ENCODE results near the gene CYS1. TPM values are rescaled to one million over a fixed set of nuclear protein-coding genes. Genes with fewer than 3 reads are reported as not detected.
A peak's percentile ranks its signal among the peaks of the same experiment; 100 is the strongest.
"Not testable (repeated sequence)": the region's sequence is repeated elsewhere in the genome, so short reads cannot be mapped to it uniquely, and the experiment has no call there.

The CYS1 gene, protein sequence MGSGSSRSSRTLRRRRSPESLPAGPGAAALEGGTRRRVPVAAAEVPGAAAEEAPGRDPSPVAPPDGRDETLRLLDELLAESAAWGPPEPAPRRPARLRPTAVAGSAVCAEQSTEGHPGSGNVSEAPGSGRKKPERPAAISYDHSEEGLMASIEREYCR
- not detected in 2 replicates for polyA plus RNA-seq (2014; cell fraction: cytosol; rRNA removed)
- not detected in 2 replicates for polyA plus RNA-seq (2014; cell fraction: nucleus; rRNA removed)

DNA sequence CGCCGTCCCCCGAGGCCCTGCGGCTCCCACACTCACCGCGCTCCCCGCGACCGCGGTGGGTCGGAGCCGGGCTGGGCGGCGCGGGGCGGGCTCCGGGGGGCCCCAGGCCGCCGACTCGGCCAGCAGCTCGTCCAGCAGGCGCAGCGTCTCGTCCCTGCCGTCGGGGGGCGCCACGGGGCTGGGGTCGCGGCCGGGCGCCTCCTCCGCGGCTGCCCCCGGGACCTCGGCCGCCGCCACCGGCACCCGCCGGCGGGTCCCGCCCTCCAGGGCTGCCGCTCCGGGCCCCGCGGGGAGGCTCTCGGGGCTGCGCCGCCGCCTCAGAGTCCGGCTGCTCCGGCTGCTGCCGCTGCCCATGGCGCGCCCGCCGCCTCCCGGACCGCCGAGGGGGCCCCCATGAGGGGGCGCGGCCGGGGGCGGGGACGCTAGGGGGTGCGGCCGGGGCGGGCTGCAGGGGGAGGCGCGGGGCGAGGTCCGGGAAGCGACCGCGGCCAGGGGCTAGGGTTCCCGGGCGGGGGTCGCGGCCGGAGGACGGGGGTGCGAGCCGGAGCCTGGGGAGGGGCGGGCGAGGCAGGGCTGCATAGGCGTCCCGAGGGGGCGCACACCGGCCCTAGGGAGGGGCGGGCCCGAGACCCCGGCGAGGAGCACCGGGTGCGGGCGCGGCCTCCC is at the start of gene CYS1:
Gene CYS1 (minus strand): TSS at position 542 of the 666 bp plus-strand sequence. CDS start 188 bp downstream, at position 354.
- DNase-seq (ENCODE audit: low spot score), result no peak

DNA sequence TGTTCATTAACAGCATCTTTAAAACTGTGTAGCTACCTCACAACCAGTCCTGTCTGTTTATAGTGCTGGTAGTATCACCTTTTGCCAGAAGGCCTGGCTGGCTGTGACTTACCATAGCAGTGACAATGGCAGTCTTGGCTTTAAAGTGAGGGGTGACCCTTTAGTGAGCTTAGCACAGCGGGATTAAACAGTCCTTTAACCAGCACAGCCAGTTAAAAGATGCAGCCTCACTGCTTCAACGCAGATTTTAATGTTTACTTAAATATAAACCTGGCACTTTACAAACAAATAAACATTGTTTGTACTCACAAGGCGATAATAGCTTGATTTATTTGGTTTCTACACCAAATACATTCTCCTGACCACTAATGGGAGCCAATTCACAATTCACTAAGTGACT is 49.3 kb upstream of the CYS1 start:
- no peak for DNase-seq (ENCODE audit: low spot score)

DNA sequence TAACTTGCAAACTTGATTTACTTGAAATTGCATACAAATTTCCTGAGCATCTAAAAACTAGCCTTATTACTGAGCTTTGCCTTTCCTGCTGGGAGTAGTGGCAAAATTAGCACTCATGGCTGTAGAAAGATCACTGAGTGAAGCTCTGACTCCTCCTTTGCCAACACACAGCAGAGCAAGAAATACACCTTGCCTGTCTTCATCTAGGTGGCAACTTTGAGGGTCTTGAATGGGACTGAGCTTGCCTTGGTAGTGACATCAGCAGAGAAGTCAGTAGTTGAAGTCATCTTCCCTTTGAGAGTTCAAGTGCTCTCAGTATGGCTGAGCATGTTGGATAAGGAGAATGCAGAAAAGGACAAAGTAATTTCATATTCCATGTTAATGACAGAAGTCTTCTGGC is 48.2 kb upstream of the CYS1 start:
- no peak for DNase-seq (ENCODE audit: low spot score)

DNA sequence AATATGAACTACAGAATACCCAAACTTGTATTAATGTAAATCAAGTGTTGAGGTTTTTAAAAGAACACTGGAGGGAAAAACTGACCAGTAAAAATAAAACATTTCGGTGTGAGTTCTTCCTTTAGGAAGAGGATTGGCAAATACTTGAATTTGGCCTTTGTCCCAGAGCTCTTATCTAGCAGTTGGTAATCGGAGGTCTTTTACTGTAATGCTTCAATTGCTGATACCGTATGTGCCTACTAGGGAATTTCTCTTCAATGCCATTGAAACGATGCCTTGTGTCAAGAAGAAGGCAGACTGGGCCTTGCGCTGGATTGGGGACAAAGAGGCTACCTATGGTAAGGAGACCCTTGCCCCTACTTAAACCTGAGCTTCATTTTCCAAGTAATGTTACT is 46.4 kb upstream of the CYS1 start:
- no peak for DNase-seq (ENCODE audit: low spot score)

DNA sequence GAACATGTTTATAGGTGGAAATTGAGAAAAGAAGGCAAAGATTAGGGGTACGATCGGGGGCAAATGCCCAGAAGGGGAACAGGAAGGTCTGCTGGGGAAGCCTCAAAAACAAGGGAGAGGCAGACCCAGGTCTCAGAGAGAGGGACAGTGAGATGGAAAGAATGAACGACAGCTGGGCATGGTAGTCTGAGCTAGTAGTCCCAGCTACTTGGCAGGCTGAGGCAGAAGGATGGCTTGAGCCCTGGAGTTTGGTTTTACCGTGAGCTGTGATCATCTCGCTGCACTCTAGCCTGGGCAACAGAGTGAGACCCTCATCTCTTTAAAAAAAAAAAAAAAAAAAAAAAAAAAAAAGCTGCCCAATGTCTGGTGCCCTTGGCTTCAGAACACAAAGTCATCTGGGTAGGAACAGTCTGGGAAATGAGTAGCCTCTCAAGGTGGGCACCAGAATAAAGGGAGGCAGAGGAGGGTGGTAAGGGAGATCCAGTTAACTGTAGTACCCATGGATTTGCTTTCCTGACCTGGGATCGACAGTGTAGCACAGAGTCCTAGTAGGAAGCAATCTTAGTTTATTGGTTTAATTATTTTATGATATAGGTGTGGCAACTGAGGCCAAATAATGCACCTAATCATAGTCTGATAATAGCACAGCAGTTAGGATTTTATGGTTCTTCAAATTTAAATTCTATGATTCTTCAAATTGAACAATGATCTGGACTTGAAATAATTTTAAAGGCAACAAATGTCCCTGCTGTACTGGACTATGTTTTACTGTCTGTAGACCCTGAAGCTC is 45.8 kb upstream of the CYS1 start:
- DNase-seq (ENCODE audit: low spot score), result no peak

DNA sequence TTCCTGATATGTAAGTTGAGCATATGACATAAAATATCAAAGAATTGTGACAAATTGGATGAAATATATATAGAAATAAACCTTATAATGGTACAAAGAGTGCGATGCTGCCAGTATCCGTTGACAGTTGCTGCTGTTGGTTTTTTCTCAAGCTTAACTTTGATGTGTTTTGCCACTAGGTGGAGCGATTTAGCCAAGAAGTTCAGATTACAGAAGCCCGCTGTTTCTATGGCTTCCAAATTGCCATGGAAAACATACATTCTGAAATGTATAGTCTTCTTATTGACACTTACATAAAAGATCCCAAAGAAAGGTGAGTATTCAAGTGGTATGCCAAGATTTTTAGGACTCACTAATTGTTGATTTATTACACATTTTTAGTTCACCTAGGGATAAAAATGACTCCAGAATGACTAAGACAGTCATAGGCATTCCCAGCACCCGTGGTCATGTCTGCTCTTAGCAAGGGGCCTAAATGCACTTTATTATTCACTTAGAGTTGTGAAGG is 44.4 kb upstream of the CYS1 start:
- peak; percentile 71 for DNase-seq (ENCODE audit: low spot score)

DNA sequence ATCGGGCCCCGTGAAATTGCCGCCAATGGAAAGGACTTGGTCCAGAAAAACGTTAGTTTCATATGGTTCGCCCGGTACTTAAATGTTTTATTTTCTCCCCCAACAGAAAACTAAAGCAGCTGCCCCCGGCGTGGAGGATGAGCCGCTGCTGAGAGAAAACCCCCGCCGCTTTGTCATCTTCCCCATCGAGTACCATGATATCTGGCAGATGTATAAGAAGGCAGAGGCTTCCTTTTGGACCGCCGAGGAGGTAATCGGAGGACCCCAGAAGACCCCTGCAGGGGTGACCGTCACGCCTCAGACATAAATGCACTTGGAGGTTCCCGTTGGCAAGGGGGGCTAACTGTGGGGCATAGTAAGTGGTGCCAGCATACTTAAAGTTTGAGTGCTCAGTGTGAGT is 43.1 kb upstream of the CYS1 start:
- no peak for DNase-seq (ENCODE audit: low spot score)

DNA sequence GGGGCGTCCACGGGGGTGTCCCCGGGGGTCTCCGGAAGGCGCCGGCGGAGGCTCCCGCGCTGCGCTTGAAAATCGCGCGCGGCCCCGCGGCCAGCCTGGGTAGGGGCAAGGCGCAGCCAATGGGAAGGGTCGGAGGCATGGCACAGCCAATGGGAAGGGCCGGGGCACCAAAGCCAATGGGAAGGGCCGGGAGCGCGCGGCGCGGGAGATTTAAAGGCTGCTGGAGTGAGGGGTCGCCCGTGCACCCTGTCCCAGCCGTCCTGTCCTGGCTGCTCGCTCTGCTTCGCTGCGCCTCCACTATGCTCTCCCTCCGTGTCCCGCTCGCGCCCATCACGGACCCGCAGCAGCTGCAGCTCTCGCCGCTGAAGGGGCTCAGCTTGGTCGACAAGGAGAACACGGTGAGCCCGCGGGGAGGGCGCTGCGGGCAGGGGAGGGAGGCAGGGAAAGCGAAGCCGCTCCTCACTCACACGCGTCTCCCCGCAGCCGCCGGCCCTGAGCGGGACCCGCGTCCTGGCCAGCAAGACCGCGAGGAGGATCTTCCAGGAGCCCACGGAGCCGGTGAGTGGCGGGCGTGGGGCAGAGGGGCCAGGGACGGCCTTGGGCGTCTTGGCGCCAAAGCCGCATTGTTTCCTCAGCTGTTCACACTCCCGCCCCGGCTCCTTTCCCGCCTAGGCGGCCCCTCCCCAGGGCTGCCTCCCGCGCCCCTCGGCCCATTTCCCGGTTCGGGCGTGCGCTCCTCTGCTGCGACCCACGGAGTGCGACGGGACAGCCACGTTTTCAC is 42.5 kb upstream of the CYS1 start, which contains the start of gene RRM2:
Gene RRM2 (plus strand): TSS at position 240 of the 781 bp plus-strand sequence. CDS start 60 bp downstream, at position 300.
- peak; percentile 96 for DNase-seq (ENCODE audit: low spot score)

DNA sequence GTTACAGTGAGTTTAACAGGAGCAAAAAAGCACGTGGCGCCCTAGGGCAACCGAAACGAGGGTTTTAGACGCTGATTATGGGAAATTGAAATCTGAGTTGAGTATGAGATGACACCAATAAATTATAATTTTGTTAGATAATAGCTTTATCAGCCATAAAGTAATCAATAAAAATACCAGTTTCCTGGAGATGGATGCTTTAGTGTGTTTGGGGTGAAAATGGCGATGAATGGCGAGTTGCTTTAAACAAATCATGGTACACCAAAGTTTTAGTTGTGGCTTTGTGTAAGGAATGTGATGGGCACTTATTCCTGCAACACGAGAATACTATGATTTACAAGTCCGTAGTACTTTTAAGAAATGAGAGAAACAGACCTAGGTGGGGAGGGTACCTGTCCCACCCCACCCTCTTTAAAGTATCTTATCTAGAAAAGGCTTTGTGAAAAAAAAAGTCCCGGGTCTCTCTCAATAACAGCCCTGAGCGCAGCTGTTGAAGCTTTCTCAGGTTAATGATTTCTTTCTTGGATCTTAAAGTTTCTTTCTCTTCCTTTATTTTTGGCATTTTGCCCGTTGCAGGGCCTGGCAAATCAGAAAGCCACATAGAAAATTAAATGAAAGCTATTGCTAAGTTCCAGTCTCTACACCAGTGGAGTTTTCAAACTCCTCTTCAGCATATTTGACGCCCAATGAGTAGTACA is 40.8 kb upstream of the CYS1 start:
- DNase-seq (ENCODE audit: low spot score), result no peak

DNA sequence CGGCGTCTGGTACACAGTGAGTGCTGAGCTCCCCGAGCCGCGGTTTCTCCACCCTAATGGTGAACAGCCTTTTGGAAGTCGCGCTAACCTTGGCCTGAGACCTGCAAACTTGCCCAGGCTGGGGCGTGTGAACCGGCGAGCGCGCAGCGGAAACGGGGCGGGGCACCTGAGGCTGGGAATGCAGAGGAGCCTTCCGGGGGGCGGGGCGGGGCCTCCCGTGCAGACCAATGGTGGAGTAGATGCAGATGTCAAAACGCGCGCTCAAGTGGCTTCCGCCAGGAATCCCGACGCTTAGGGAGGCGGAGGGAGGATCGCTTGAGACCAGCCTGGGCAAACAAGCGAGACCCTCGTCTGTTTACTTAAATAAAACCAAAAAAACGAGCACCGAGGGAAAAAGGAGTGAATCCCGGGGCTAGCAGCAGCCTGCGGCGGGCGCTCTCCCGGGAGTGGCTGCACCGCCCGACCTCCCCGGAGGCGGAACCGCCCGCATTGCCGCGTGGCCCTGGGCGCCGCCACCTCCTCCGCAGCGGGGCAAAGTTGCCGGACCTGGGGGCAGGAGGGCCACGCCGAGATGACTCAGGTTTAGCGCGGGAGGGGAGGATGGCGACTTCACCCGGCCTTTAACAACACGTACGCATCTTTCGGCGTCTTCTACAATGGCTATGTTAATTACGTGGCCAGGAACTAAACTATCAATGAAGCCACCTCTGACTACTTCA is 40.1 kb upstream of the CYS1 start:
- peak; percentile 95 for DNase-seq (ENCODE audit: low spot score)

DNA sequence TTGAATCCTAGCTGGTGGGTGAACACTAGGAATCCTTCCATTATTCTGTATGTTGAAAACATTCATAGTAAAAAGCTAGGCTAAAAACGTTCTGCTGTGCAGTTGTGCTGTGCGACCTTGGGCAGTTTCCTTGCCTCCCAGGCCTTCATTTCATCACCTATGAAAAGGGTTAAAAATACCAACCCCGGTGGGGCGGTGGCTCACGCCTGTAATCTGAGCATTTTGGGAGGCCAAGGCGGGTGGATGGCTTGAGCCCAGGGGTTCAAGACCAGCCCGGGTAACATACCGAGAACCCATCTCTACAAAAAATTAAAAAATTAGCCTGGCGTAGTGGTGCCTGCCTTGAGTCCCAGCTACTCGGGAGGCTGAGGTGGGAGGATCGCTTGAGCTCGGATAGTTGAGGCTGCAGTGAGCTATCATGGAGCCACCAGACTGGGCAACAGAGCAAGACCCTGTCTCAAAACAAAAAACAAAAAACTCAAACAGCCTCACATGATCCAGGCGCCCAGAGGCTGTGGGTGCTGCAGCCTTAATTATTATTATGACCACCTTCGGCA is 39.5 kb upstream of the CYS1 start:
- no peak for DNase-seq (ENCODE audit: low spot score)

DNA sequence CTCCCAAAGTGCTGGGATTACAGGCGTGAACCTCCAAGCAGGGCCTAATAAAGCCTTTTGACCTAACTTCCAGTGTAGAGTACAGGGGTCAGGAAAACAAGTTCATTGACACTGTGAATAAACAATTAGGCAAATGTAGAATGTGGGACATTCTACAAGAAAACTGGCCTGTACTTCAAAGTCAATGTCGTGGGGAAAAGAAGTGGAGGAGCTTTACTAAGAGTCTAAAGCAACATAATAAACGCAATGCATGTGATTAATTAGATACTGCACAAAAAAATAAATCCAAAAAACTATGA is 38.8 kb upstream of the CYS1 start:
- no peak for DNase-seq (ENCODE audit: low spot score)

DNA sequence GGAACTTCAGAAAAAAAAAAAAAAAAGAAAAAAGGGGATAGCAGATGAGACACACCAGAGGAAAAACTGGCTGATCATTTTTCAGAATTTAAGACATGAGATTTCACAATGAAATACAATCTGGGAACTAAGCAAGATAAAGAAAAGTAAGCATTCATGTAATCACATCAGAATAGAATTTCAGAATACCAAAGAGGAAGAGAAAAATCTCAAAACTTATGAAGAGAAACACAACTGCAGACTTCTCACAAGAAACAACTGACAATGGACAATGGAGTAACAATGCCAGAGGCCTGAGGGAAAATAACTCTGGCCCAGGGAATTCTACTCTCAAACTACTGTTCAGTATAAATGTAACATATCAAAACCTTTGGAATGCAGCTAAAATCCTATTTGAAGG is 29.1 kb upstream of the CYS1 start:
- DNase-seq (ENCODE audit: low spot score), result no peak

DNA sequence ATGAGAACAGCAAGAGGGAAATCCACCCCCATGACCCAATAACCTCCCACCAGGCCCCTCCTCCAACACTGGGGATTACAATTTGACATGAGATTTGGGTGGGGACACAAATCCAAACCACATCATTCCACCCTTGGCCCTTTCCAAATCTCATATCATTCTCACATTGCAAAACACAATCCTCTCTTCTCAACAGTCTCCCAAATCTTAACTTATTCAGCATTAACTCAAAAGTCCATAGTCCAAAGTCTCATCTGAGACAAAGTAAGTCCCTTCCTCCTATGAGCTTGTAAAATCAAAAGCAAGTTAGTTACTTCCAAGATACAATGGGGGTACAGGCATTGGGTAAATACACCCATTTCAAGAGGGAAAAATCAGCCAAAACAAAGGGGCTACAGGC is 24.7 kb upstream of the CYS1 start:
- DNase-seq (ENCODE audit: low spot score), result not testable (repeated sequence)

DNA sequence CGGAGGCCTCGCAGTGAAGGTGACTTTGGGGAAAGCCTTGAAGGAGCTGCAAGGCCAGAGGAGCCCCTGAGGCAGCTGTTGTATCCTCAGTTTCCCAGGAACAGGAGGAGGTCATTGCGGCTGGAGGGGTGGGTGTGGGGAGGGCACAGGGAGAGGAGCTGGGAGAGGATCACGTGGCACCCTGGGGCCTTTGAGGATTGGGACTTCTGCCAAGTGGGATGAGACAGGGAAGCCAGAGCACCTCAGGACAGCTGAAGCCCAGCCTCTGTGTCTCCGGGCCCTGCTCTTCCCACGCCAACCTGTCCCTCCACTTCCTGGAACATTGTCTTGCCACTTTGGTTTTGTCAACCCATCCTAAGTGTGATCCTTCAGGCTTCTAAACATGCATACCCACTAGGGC is 23.0 kb upstream of the CYS1 start:
- DNase-seq (ENCODE audit: low spot score), result no peak

DNA sequence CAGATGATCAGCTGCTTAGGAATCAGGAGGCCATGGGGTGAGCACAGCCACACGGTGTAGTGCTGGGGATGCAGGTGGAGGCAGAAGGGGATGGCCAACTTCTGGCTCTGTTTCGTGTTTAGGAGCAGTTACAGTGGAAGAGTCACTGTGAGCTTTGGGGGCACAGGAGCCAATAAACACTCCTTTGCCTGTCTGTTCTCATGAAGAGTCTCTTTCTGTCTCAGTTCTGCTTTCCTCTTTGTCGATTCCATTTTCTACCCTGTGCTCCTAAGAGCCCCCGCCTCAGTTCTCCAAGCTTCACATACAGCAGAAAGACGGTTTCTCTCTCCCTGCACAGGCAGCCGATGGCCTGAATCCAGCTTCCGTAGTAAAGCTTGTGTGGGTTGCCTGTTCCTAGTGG is 21.3 kb upstream of the CYS1 start:
- no peak for DNase-seq (ENCODE audit: low spot score)

DNA sequence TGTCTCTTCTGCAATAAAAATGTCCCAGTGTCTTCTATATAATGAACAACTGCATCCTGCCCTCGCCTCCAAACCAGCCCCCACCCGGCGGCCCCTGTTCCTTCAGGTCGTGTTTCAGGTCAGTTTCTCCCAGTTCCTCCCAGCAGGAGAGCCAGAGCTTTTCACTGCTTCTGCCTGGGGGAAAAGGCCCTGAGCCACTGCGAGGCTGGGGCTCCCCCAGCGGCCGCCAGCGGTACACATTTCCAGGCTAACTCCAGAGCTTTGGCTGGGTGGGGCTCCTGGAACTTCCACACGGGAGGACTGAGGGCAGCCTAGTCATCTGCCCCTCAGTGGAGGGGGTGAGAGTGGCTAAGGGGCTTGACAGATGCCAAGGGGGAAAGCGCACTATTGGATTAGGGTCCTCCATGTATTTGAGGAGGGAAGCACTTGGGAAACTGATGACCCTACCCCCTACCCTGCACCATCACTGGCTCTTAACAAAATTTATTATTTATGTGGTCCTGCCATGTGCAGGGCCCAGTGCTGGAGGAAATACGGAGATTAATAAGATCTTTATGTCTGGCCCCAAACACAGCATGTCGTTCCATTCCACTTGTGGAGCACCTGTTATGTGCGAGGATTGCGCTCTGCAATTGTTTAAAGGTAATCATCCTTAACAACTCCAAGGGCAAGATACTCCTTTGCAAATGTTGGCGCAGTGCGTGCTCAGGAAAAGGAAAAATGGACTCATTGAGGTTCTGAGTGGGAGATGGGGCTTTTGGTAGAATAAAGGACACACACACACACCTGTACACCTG is 17.3 kb upstream of the CYS1 start:
- peak; percentile 62 for DNase-seq (ENCODE audit: low spot score)

DNA sequence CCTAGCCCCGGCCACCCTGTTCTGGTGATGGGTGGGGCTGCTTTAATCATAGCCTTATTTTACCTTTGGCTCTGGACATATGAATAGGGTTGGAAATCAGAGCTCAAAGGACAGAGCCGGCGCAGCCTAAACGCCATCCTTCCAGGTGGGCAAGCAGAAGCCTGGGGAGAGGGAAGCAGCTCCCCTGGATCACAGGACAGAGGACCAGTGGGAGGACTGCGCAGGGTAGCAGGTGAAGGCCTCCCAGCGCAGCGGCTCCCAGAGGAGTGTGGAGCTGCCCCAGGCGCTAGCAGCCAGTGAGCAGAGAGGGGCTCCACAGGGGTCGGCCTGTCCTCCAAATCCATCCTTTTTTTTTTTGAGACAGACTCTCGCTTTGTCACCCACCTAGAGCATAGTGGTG is 16.4 kb upstream of the CYS1 start:
- no peak for DNase-seq (ENCODE audit: low spot score)

DNA sequence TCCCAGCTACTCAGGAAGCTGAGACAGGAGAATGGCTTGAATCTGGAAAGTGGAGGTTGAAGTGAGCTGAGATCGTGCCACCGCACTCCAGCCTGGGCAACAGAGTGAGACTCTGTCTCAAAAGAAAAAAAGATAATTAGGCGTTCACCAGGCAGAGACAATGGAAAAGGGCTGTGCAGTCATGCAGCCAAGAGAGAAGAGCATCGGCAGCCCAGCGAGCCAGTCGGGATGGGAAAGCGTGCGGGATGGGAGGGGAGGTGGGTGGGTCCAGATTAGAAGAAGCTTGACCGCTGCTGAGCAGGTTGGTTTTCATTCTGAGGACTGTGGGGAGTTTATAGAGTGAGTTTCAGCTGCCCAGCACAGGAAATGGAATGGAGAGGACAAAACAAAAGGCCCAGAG is 15.0 kb upstream of the CYS1 start:
- DNase-seq (ENCODE audit: low spot score), result no peak
